NCI-H2196 (cell line): ENCODE results near the gene COPS9.

Source experiments
- DNase-seq: peaks from one replicate; lab custom pipeline; 2025; ENCODE audit not compliant: unreplicated experiment; lab: John Stamatoyannopoulos, UW

The COPS9 gene

GRCh38 chr2:240151477-240152031 lies 15.4 kb upstream of the COPS9 start:
- DNase-seq = no peak

DNA sequence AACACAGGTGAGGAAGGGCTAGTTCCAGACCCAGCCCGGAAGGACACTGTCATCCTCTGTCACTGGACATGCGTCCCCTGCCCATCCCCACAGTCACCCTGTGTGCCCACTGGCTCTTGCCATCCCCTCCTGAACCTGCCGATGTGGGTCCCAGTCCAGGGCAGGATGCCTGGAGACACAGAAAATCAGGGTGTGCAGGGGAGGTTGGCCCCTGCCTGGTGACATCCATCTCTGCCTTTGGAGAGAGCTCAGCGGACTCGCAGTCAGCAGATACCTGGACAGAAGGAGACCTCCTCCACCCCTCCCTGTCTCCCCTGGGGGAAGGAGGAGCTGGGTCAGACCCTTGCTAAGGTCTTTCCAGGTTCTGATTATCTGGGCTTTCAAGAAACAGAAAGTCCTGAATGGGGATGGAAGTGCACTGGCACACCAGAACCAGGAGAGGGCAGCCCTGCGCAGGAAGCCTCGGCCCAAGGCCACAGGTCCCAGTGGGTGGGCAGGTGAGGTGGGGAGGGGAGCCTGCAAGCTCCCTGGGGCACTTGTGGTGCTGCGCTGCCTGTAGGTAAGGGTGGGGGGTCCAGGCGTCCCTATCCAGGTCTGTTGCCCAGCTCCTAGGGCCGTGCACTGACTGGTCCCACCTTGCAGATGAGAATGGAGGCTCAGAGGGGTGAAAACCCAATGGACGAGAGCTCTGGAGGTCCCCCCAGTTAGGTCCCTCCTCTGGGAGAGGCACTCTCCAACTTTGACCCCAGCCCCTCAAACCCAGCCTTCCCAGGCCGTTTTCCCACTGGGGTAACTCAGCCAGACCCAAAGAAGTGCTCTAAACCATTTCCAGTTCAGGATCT lies 14.1 kb upstream of the COPS9 start:
- peak; percentile 72 for DNase-seq

DNA sequence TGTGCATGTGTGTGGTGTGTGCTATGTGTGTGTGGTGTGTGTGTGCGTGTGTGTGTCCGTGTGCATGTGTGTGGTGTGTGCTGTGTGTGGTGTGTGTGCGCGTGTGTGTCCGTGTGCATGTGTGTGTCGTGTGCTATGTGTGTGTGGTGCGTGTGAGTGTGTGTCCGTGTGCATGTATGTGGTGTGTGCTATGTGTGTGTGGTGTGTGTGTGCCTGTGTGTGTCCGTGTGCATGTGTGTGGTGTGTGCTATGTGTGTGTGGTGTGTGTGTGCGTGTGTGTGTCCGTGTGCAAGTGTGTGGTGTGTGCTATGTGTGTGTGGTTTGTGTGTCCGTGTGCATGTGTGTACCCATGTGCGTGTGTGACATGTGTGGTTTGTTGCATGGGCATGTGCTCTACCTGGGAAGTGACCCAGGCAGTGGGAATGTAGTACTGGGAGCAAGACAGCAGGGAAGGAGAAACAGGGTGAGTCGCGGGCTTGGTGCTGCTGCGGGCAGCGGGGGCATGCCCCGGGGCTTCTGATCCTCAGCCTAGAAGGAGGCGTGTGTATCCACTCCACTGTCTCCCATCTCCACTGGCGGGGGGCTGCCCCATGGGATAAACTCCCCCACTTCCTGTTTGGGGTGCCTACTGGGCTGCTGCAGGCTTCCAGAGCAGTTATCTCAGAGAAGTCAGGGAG lies 11.9 kb upstream of the COPS9 start:
- DNase-seq = no peak

GRCh38 chr2:240147382-240147781 lies 11.3 kb upstream of the COPS9 start:
- no peak for DNase-seq

- no peak for DNase-seq
These were observed 10.6 kb upstream of the COPS9 start for GRCh38 chr2:240146627-240147278.

GRCh38 chr2:240146141-240146561 lies 10.0 kb upstream of the COPS9 start:
- DNase-seq = no peak

GRCh38 chr2:240145461-240145860 lies 9.4 kb upstream of the COPS9 start:
- no peak for DNase-seq

GRCh38 chr2:240144649-240145261 lies 8.7 kb upstream of the COPS9 start:
- no peak for DNase-seq

- peak; percentile 60 for DNase-seq
These were observed 7.9 kb upstream of the COPS9 start for GRCh38 chr2:240143801-240144648.

- no peak for DNase-seq
These were observed 7.2 kb upstream of the COPS9 start for GRCh38 chr2:240143276-240143675.

- no peak for DNase-seq
These were observed 6.8 kb upstream of the COPS9 start for GRCh38 chr2:240142859-240143258.

DNA sequence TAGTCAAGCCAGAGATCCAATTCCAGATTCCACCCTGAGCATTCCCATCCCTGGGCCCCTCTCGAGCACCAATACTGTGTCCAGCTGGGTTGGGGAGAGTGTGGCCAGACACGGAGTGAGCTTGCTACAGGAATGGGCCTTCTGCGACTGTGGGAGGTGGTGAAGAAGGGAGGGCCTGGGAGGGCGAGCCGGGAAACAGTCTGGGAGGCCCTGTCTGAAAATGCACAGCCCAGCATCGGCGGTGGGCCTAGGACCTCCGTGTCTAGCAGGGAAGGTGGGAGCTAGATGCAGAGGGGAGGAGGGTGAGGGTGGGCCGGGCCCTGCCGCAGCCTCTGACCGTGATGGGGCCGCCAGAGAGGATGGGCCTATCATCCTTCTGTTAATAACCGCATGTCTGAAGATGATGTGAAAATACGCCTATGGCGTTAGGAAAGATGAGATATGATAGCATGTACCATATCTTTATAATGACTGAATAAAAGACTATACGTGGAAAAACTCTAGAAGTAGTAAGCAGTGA lies 6.2 kb upstream of the COPS9 start:
- no peak for DNase-seq

GRCh38 chr2:240141736-240142135 lies 5.6 kb upstream of the COPS9 start:
- no peak for DNase-seq

DNA sequence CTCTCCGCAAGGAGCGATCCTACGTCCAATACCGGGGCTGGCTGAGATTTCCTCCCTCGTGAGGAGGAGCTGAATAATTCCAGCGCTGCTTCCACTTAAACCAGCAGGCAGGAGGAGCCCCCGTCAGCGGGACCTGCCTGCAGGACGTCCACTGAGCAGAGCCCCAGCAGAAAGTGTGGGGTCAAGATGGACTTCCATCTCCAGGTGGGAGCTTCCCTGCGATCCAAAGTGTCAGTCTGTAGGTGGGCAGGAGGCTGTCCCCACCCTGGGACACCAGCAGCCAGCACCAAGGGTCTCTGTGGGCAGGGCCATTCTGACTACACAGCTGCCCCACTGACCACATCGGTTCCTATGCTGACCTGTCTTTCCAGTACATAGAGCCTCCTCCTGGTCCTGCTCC lies 4.8 kb upstream of the COPS9 start:
- no peak for DNase-seq

DNA sequence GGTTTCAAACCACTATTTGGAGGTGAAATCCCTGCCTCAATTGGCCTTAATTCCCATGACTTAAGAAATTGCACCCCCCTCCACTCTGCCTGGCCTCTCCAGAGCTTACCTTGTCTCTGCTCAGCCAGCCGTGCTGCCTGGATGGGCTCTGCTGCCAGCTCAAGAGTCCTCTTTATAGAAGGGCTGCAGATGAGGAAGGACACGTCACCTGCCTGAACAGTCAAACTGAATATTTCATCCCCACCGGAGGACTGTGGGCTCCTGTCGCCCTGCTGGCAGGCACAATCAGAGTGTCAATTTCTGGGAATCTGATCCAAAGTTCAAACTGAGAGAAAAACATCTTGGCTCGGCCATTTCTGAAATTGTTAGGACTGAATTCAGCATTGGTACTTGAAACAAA lies 4.4 kb upstream of the COPS9 start, which contains the start of gene OTOS:
Gene OTOS (minus strand): TSS at position 148 of the 400 bp plus-strand sequence. CDS start 332 bp downstream, outside the sequence.
- peak; percentile 8 for DNase-seq

DNA sequence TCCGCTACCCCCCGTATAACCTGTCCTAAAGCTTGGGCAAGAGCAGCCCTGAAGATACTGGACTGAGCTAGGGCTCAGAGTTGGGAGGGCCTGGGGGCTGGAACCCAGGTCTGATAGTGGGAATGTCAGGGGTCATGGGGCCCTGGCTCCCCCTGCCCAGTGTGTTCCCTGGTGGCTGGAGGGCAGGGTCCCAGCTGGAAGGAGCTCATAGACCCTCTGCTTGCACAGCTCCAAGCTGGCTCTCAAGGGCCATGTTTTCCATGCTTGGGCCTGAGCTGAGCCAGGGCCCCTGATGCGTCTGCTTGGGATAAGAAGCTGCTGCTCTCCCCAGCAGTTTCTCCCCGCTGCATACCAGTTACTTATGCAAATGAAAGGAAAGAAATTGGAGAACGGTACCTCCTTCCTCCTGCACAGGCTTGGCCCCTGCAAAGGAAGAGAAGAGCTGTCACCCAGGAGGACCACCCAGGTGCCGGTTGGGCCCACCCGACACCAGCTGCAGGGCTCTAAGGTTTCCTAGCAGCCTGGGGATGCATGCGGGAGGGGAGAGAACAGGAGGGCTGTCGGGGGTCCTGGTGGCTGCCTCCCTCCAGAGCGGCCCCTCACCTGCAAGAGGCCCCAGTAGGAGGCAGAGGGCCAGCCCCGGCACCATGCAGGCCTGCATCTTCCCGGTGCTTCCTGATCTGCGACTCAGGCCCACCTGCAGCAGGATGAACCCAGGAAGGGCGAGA lies 3.7 kb upstream of the COPS9 start:
- no peak for DNase-seq

DNA sequence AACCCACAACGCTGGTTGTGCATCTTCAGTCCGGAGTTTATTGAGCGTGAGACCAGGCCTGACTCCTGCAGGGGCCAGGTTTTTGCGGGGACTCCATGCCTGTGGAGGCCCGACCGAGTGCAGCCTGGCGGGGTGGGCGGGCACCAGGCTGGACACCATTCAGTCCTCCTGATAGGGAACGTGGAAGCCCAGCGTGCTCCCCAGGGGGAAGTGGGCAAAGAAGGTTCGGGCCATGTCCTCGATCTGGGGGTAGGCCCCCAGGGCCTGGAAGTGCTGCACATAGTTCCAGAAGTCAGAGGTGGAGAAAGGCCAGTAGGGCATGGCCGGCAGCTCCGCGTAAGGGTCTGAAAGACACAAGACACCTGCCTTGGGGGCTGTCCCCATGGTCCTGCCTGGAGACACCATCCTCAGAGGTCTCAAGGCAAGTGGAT lies 2.9 kb upstream of the COPS9 start:
- no peak for DNase-seq

DNA sequence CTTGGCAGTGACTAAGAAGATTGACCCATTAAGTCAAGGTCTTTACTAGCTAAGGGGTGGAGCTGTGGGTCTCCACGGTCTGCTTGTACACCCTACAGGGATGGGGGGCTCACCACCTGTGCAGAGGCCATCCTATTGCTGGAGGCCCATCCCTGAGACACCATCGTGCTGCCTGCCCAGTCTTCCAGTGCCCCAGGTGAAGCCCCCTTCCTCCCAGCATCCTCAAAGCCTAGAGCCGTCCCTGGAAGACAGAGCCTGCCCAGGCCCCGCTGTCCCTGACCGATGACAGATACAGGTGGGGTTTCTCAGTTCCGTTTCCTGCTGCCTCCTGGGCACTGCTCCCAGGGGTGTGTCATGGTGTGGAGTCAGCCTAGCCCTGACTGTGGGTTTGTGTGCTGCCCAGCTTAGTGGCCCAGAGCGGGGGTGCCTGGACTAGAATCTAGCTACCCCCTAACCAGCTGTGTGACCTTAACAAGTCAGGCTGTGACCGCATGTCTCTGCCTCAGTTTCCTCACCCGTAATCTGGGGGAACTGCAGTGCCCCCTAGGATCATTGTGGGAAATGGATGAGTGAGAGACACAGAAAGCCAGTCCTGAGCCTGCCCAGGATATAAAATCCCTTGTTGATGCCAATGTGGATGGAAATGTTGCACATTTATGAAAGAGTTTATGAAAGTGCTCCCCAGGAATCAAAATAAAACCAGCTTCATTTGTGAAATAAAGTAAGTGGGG lies 2.3 kb upstream of the COPS9 start:
- DNase-seq = no peak
